Keratinocyte (primary cell): ENCODE results near the gene NXN. TPM values are rescaled to one million over a fixed set of nuclear protein-coding genes. Genes with fewer than 3 reads are reported as not detected.
A peak's percentile ranks its signal among the peaks of the same experiment; 100 is the strongest.

Experiments
- DNase-seq: peaks from one replicate; pipeline ENCODE4 v3.0.0-alpha.2; 2011; ENCODE audit warnings: low read depth, missing footprints, low spot score
- FAIRE-seq: peaks from 2 replicates; lab custom pipeline; 2011; peaks lifted over from hg19 to GRCh38; lab: Jason Lieb, UNC
- H2AFZ ChIP-seq: 2 replicates; pipeline ENCODE4 v1.6.0; 2012; ENCODE audit warnings: low read length, control low read depth, inconsistent platforms; ENCODE audit not compliant: control insufficient read depth
- H3K27ac ChIP-seq: 2 replicates; pipeline ENCODE4 v1.5.1; 2011; ENCODE audit warnings: low read length; ENCODE audit not compliant: control insufficient read depth, insufficient read depth
- H3K27me3 ChIP-seq: 3 replicates; pipeline ENCODE4 v1.6.0; 2011; ENCODE audit warnings: low read length; ENCODE audit not compliant: control insufficient read depth, insufficient read depth; ENCODE audit errors: extremely low read depth
- H3K36me3 ChIP-seq, 2 experiments: 2 replicates in 1 of 2; 3 replicates in 1 of 2; pipeline ENCODE4 v1.5.1; 2011; ENCODE audit warnings: low read length in 2 of 2, mild to moderate bottlenecking in 1 of 2; ENCODE audit not compliant: control insufficient read depth in 2 of 2, insufficient read depth in 2 of 2; ENCODE audit errors: extremely low read depth in 1 of 2
- H3K4me1 ChIP-seq: 3 replicates; pipeline ENCODE4 v1.5.1; 2011; ENCODE audit warnings: low read length; ENCODE audit not compliant: control insufficient read depth, insufficient read depth; ENCODE audit errors: extremely low read depth
- H3K4me2 ChIP-seq: 3 replicates; pipeline ENCODE4 v1.6.0; 2011; ENCODE audit warnings: low read depth, low read length; ENCODE audit not compliant: control insufficient read depth, insufficient read depth; ENCODE audit errors: extremely low read depth
- H3K4me3 ChIP-seq, 3 experiments: fragments of 200-600 bp in 1 of 3; sonication (generic) in 1 of 3; 2 replicates in 2 of 3; 3 replicates in 1 of 3; pipeline ENCODE4 v1.5.1; 2011 to 2016; ENCODE audit warnings: low read length in 3 of 3, mild to moderate bottlenecking in 3 of 3, control low read depth in 2 of 3, inconsistent platforms in 1 of 3, low read depth in 1 of 3, mixed read lengths in 1 of 3, mixed run types in 1 of 3, moderate library complexity in 1 of 3; ENCODE audit not compliant: control insufficient read depth in 2 of 3, insufficient read depth in 2 of 3; ENCODE audit errors: extremely low read depth in 1 of 3
- H3K79me2 ChIP-seq: 2 replicates; pipeline ENCODE4 v1.6.0; 2012; ENCODE audit warnings: low read length; ENCODE audit not compliant: control insufficient read depth, insufficient read depth
- H3K9ac ChIP-seq: 3 replicates; pipeline ENCODE4 v1.6.0; 2011; ENCODE audit warnings: low read length; ENCODE audit not compliant: control insufficient read depth, insufficient read depth; ENCODE audit errors: extremely low read depth
- H3K9me1 ChIP-seq: 3 replicates; pipeline ENCODE4 v1.6.0; 2011; ENCODE audit warnings: low read length; ENCODE audit not compliant: control insufficient read depth, insufficient read depth; ENCODE audit errors: extremely low read depth
- H3K9me3 ChIP-seq: 2 replicates; pipeline ENCODE4 v1.5.1; 2012; ENCODE audit warnings: low read depth, low read length; ENCODE audit not compliant: control insufficient read depth
- H4K20me1 ChIP-seq: 3 replicates; pipeline ENCODE4 v1.6.0; 2011; ENCODE audit warnings: low read length; ENCODE audit not compliant: control insufficient read depth, insufficient read depth; ENCODE audit errors: extremely low read depth
- EZH2 ChIP-seq: IDR thresholded peaks from one replicate; pipeline ENCODE4 v1.6.1; 2012; ENCODE audit warnings: inconsistent platforms, mild to moderate bottlenecking, low read length, moderate library complexity
- dilution Hi-C: fragments of 300-500 bp; cut with MboI; formaldehyde crosslinking; loops from one replicate; pipeline ENCODE4 v1.7.0; 2020; ENCODE audit warnings: low sequenced_read_pairs; ENCODE audit not compliant: extremely low pct_ligation_motif_present
- polyA plus RNA-seq, 5 experiments: library from polyadenylated mRNA; depleted of rRNA in 3 of 5; stranded (reverse) in 3 of 5; stranded (forward) in 1 of 5; unstranded in 1 of 5; fragments of >200 nt; gene quantifications; 1 replicate in 1 of 5; 2 replicates in 3 of 5; 3 replicates in 1 of 5; pipeline versions ENCODE4 v1.2.1 to v1.2.3, GENCODE V29; 2011 to 2012; ENCODE audit warnings: missing spikeins in 2 of 5, low read depth in 1 of 5, low replicate concordance in 1 of 5
- TF ChIP-seq, protein P1 (sequence below), 3 experiments: IDR thresholded peaks in 1 of 3; conservative IDR thresholded peaks in 1 of 3; optimal IDR thresholded peaks in 1 of 3; 2 replicates in 2 of 3; 3 replicates in 1 of 3; pipeline versions ENCODE3 to v1.5.1; 2011; ENCODE audit warnings: low read length in 3 of 3, mild to moderate bottlenecking in 3 of 3, moderate library complexity in 2 of 3, control low read depth in 1 of 3, inconsistent platforms in 1 of 3; ENCODE audit not compliant: insufficient read depth in 2 of 3; ENCODE audit errors: extremely low read depth in 1 of 3

Gene NXN
- polyA plus RNA-seq, 1 donor (not counting 4 experiments of a cell fraction or from before 2014, with no cell fraction given): 94.4 TPM

DNA sequence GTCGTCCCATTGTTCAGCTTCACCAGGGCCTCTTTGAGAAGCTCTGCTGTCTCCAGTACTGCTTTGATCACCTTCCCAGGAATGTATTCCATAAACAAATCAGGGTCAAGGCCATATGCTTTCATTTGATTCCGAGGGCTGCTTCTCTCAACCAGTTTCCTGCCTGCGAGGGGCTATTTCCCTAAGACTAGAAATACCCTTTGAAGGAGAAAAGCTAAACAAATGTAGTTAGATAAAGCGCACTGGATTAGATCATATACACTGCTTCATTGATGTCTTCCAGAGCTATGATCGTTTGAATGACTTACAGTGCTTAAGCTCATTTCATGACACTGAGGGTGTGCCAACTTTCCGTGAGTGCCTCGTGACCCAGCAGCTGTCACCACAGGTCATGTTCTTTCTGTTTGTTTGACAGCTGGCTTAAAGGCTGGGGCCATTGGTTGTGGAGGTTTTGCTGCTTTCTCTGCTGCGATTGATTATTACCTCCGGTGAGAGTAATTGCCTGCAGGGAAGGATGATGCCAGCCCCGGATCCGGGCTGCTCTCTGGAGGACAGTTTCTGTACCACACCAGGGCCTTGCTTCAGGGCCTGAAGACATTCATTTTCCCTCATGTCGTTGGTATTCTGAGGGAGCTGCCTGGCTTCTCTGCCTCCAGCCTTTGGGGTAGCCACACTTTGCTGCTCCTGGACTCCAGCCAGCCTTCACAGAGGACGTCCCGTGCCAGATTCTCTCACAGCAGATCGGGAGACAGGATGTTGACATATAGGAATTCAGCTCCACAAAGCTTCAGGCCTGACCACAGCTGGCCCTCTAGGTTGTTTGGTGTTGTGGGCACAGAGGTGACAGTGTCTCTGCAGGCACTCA is 21.3 kb upstream of the NXN start:
- FAIRE-seq (no peak), DNase-seq (no peak)
- Histone ChIP-seq H3K4me1 (peaks cover 35% of the 10 kb centered on the region), H3K27ac (no peak overlapping the region), H4K20me1 (peaks cover 7% of the 10 kb centered on the region), H3K9ac (no peak overlapping the region), H3K4me3 (no peak overlapping the region), H3K9me1 (no peaks in the 10 kb centered on the region), H3K4me2 (no peak overlapping the region), H3K9me3 (no peaks in the 10 kb centered on the region), H3K79me2 (peaks cover 26% of the 10 kb centered on the region), H3K36me3 (peaks cover 19 to 38% of the 10 kb centered on the region in 2 experiments), H3K27me3 (no peaks in the 10 kb centered on the region), H2AFZ (no peak overlapping the region)
- dilution Hi-C loops: no loop called here
- TF ChIP-seq, protein P1, sequence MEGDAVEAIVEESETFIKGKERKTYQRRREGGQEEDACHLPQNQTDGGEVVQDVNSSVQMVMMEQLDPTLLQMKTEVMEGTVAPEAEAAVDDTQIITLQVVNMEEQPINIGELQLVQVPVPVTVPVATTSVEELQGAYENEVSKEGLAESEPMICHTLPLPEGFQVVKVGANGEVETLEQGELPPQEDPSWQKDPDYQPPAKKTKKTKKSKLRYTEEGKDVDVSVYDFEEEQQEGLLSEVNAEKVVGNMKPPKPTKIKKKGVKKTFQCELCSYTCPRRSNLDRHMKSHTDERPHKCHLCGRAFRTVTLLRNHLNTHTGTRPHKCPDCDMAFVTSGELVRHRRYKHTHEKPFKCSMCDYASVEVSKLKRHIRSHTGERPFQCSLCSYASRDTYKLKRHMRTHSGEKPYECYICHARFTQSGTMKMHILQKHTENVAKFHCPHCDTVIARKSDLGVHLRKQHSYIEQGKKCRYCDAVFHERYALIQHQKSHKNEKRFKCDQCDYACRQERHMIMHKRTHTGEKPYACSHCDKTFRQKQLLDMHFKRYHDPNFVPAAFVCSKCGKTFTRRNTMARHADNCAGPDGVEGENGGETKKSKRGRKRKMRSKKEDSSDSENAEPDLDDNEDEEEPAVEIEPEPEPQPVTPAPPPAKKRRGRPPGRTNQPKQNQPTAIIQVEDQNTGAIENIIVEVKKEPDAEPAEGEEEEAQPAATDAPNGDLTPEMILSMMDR (optimal IDR thresholded peaks at IDR 0.05 in 1 of 3, IDR thresholded peaks at IDR 0.05 in 1 of 3, conservative IDR thresholded peaks at IDR 0.05 in 1 of 3; ENCODE audit: extremely low read depth in 1 of 3, insufficient read depth in 2 of 3, low read length in 3 of 3): no peak
- TF ChIP-seq EZH2: no peak

DNA sequence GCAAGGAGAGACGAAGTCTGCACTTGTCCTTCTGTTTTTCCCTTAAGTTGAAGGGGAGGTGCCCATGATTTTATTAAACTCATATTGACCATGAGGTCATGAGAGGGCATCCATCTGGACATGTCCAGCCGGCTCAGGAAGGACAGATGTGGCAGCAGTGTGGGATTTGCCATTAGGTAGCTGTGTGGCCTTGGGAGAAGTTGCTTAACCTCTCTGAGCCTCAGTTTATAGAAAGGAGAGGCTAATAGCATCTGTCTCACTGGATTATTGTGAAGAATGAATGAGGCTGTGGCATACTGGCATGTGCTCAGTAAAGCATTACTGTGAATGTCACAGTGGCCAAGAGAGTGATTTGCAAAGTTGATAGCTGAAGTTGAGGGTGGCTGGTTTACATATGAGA is 18.5 kb upstream of the NXN start:
- H3K27me3 ChIP-seq: no peaks in the 10 kb centered on the region
- no peak for DNase-seq
- no peak for FAIRE-seq
- peaks cover 30% of the 10 kb centered on the region for H3K4me1 ChIP-seq
- H3K9me3 ChIP-seq: no peaks in the 10 kb centered on the region
- peaks cover 7% of the 10 kb centered on the region for H4K20me1 ChIP-seq
- peak overlapping the region; percentile 99 for H3K9ac ChIP-seq
- no peak overlapping the region for H3K27ac ChIP-seq
- peak overlapping the region; percentile 79 for H3K4me2 ChIP-seq
- dilution Hi-C loops: loop anchor here (25.0 kb wide), 1 partner anchor 211 kb away; the partner anchor contains the start of genes GLOD4 and MRM3
- H3K4me3 ChIP-seq: peak overlapping the region; percentile 87 to 98 (median 96)
- H2AFZ ChIP-seq: no peak overlapping the region
- peaks cover 17 to 33% of the 10 kb centered on the region in 2 experiments for H3K36me3 ChIP-seq
- no peaks in the 10 kb centered on the region for H3K9me1 ChIP-seq
- H3K79me2 ChIP-seq: peaks cover 26% of the 10 kb centered on the region
- TF ChIP-seq, protein P1 (optimal IDR thresholded peaks at IDR 0.05 in 1 of 3, IDR thresholded peaks at IDR 0.05 in 1 of 3, conservative IDR thresholded peaks at IDR 0.05 in 1 of 3; ENCODE audit: extremely low read depth in 1 of 3, insufficient read depth in 2 of 3, low read length in 3 of 3): no peak
- TF ChIP-seq EZH2: no peak
